Stimulated activated CD4-positive, alpha-beta T cell treated with anti-CD3 and anti-CD28 coated beads, Interleukin-12 subunit alpha, Interleukin-12 subunit beta, amount 100 ng/mL, for 4 hours (primary cell): Measurements from ENCODE around the gene ABHD10.
"Not testable (repeated sequence)": the region's sequence is repeated elsewhere in the genome, so short reads cannot be mapped to it uniquely, and the experiment has no call there.

Source experiments
- DNase-seq: peaks from one replicate; pipeline ENCODE4 v3.0.0-alpha.2; 2020

Gene ABHD10

DNA sequence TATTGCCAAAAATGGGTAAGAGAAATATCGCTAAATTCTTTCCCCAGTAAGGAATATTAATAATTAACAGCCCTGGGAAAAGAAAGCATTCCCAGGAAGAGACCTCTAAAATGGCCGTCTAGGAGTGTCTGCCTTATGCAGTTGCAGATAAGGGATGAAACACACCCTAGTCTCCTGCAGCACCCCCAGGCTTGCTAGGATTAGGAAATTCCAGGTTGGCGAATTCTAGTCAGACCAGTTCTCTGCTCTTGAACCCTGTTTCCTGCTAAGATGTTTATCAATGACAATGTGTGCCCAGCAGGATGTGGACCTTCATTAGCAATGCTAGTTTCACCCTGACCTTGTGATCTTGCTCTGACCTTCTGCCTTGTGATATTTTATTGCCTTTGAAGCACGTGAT, 58.4 kb downstream of the ABHD10 start:
- not testable (repeated sequence) for DNase-seq

GRCh38 chr3:112038863-112039262, 60.0 kb downstream of the ABHD10 start:
- DNase-seq: no peak

DNA sequence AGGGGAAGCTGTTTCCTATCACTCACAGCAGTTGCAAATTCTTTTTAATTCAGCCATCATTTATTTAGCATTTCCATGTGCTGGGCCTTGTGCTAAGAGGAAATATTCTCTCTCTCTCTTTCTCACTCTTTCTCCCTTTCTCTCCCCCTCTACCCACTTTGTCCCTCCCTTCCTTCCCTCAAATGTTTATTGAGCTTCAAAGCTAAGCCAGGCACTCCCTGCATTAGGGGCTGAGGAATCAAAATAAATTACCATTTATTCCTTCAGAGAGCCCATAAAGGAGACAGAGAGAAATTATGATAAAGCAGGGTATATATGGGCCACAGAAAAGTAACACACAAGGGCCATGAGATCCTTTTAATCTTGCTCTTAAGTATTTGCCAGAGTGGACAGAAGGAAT, 62.5 kb downstream of the ABHD10 start:
- no peak for DNase-seq

- DNase-seq: no peak
These were observed 64.0 kb downstream of the ABHD10 start for GRCh38 chr3:112042842-112043280.
